WTC11 (cell line): ENCODE measurements around the gene TRMO.
"Not testable (repeated sequence)": the region's sequence is repeated elsewhere in the genome, so short reads cannot be mapped to it uniquely, and the experiment has no call there.

Experiments used
- AR ChIP-seq: fragments of 250-450 bp; sonication (Bioruptor Pico); IDR thresholded peaks from 2 replicates; pipeline ENCODE4 v1.9.0; 2021; ENCODE audit warnings: mild to moderate bottlenecking
- CTCF ChIP-seq: fragments of 200-600 bp; IDR thresholded peaks from 2 replicates; pipeline ENCODE4 v1.8.0; 2022; ENCODE audit warnings: antibody characterized with exemption
- ESRRA ChIP-seq: sonication (generic); formaldehyde crosslinking; IDR thresholded peaks from 2 replicates; pipeline ENCODE4 v1.8.1; 2022; ENCODE audit warnings: mild to moderate bottlenecking, missing genetic modification reagents, borderline replicate concordance
- FOXK1 ChIP-seq: sonication (generic); formaldehyde crosslinking; IDR thresholded peaks from 2 replicates; pipeline ENCODE4 v1.8.0; 2022; ENCODE audit warnings: mild to moderate bottlenecking, moderate library complexity, missing genetic modification reagents
- JUN ChIP-seq: sonication (generic); formaldehyde crosslinking; IDR thresholded peaks from 2 replicates; pipeline ENCODE4 v1.8.0; 2023; ENCODE audit warnings: mild to moderate bottlenecking, missing genetic modification reagents
- SMAD3 ChIP-seq: sonication (generic); formaldehyde crosslinking; IDR thresholded peaks from 2 replicates; pipeline ENCODE4 v1.8.0; 2022; ENCODE audit warnings: missing genetic modification reagents, mild to moderate bottlenecking, borderline replicate concordance

DNA sequence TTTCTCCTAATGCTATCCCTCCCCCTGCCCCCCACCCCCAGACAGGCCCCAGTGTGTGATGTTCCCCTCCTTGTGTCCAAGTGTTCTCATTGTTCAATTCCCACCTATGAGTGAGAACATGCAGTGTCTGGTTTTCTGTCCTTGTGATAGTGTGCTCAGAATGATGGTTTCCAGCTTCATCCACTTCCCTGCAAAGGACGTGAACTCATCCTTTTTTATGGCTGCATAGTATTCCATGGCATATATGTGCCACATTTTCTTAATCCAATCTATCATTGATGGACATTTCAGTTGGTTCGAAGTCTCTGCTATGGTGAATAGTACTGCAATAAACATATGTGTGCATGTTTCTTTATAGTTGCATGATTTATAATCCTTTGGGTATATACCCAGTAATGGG lies 23.2 kb upstream of the TRMO start:
- not testable (repeated sequence) for TF ChIP-seq ESRRA (CRISPR knock-in tag); CTCF; SMAD3 (CRISPR knock-in tag); AR; FOXK1; JUN (CRISPR knock-in tag)
